ENCODE data around the gene B3GLCT. TPM values are rescaled to one million over a fixed set of nuclear protein-coding genes. Genes with fewer than 3 reads are reported as not detected.

The B3GLCT gene
- total and polyA plus RNA-seq, 10 donors: 2.0 to 9.2 (median 5.5) TPM

GRCh38 chr13:31184981-31185645 lies 14.7 kb upstream of the B3GLCT start:
- H3K27me3 ChIP-seq (replicated peaks in 1 of 7): no peaks in the 10 kb centered on the region
- TF ChIP-seq POLR2AphosphoS5 (IDR thresholded peaks at IDR 0.05): no peak
- intact Hi-C loops (cut with DNase I; ENCODE audit: low total_unique reads): no loop called here
- H3K9me3 ChIP-seq: no peaks in the 10 kb centered on the region
- H3K27ac ChIP-seq: no peak overlapping the region
- H3K4me3 ChIP-seq: no peak overlapping the region
- no peak for DNase-seq
- no peaks in the 10 kb centered on the region for H3K4me1 ChIP-seq
- no peaks in the 10 kb centered on the region for H3K36me3 ChIP-seq
- WGBS, 5 donors: 80 to 93% (median 90%) methylated on average over 7 of the region's 7 CpGs

GRCh38 chr13:31191748-31192147 lies 8.0 kb upstream of the B3GLCT start:
- Histone ChIP-seq H3K27me3 (replicated peaks in 1 of 7) (no peaks in the 10 kb centered on the region), H3K9me3 (no peaks in the 10 kb centered on the region), H3K27ac (no peak overlapping the region), H3K4me1 (no peaks in the 10 kb centered on the region), H3K4me3 (no peak overlapping the region), H3K36me3 (no peaks in the 10 kb centered on the region)
- WGBS, 5 donors: 83 to 90% (median 86%) methylated on average over 4 of the region's 4 CpGs
- DNase-seq: no peak
- intact Hi-C loops (cut with DNase I; ENCODE audit: low total_unique reads): no loop called here
- TF ChIP-seq CTCF (IDR thresholded peaks at IDR 0.05 in 8 of 11, conservative IDR thresholded peaks at IDR 0.05 in 3 of 11) (no peak), POLR2AphosphoS5 (IDR thresholded peaks at IDR 0.05) (no peak), POLR2A (IDR thresholded peaks at IDR 0.05) (no peak)

- no peak overlapping the region for H3K27ac ChIP-seq
- no peak for DNase-seq
- no peaks in the 10 kb centered on the region for H3K9me3 ChIP-seq
- no peaks in the 10 kb centered on the region for H3K27me3 ChIP-seq (replicated peaks in 1 of 7)
- H3K36me3 ChIP-seq: no peaks in the 10 kb centered on the region
- no peak overlapping the region for H3K4me3 ChIP-seq
- intact Hi-C loops (cut with DNase I; ENCODE audit: low total_unique reads): no loop called here
- WGBS, 5 donors: 95 to 99% (median 97%) methylated on average over 6 of the region's 6 CpGs
- H3K4me1 ChIP-seq: no peaks in the 10 kb centered on the region
- no peak for TF ChIP-seq CTCF (IDR thresholded peaks at IDR 0.05 in 8 of 11, conservative IDR thresholded peaks at IDR 0.05 in 3 of 11)
- TF ChIP-seq POLR2AphosphoS5 (IDR thresholded peaks at IDR 0.05): no peak
- no peak for TF ChIP-seq POLR2A (IDR thresholded peaks at IDR 0.05)
Measured at GRCh38 chr13:31192306-31192705, 7.5 kb upstream of the B3GLCT start.

GRCh38 chr13:31195616-31196015 lies 4.2 kb upstream of the B3GLCT start:
- 87 to 94% (median 89%) methylated on average over 4 of the region's 4 CpGs for WGBS, 5 donors
- no peak for DNase-seq
- no peaks in the 10 kb centered on the region for H3K27me3 ChIP-seq (replicated peaks in 1 of 7)
- TF ChIP-seq POLR2A (IDR thresholded peaks at IDR 0.05): no peak
- intact Hi-C loops (cut with DNase I; ENCODE audit: low total_unique reads): no loop called here
- H3K4me3 ChIP-seq: no peak overlapping the region
- H3K9me3 ChIP-seq: no peaks in the 10 kb centered on the region
- H3K27ac ChIP-seq: no peak overlapping the region
- H3K36me3 ChIP-seq: no peaks in the 10 kb centered on the region
- H3K4me1 ChIP-seq: peaks cover 0 to 14% (median 10%) of the 10 kb centered on the region in 6 donors

- no peak for TF ChIP-seq POLR2AphosphoS5 (IDR thresholded peaks at IDR 0.05)
- no peak for TF ChIP-seq POLR2A (IDR thresholded peaks at IDR 0.05)
- no peak for TF ChIP-seq CTCF (IDR thresholded peaks at IDR 0.05 in 8 of 11, conservative IDR thresholded peaks at IDR 0.05 in 3 of 11)
Measured at GRCh38 chr13:31196992-31197391, 2.8 kb upstream of the B3GLCT start.

More at GRCh38 chr13:31196992-31197391, 2.8 kb upstream of the B3GLCT start:
- Histone ChIP-seq H3K27me3 (replicated peaks in 1 of 7) (no peaks in the 10 kb centered on the region), H3K4me3 (no peak overlapping the region), H3K4me1 (peaks cover 9 to 27% (median 21%) of the 10 kb centered on the region in 6 donors), H3K9me3 (no peaks in the 10 kb centered on the region), H3K36me3 (no peaks in the 10 kb centered on the region), H3K27ac (no peak overlapping the region)
- 89 to 96% (median 95%) methylated on average over 6 of the region's 6 CpGs for WGBS, 5 donors
- DNase-seq: no peak
- intact Hi-C loops (cut with DNase I; ENCODE audit: low total_unique reads): no loop called here

Data from spleen (tissue), 11 donors.